SH-SY5Y (cell line): ENCODE data around the gene DENND2A.

Experiments used
- GATA2 ChIP-seq: IDR thresholded peaks from 2 replicates; pipeline ENCODE4 v1.6.1; 2011; ENCODE audit warnings: mild to moderate bottlenecking, low read depth, low read length
- GATA3 ChIP-seq: IDR thresholded peaks from 2 replicates; pipeline ENCODE4 v1.6.1; 2011; ENCODE audit warnings: low read depth, mild to moderate bottlenecking, low read length, moderate library complexity

- TF ChIP-seq GATA2 (no peak), GATA3 (no peak)
These were observed 40.3 kb upstream of the DENND2A start for GRCh38 chr7:140680886-140681285.
